ENCODE measurements around the gene APOBEC2. TPM values are rescaled to one million over a fixed set of nuclear protein-coding genes. Genes with fewer than 3 reads are reported as not detected.
A peak's percentile ranks its signal among the peaks of the same experiment; 100 is the strongest.

Gene APOBEC2
- total and polyA plus RNA-seq, 9 of the 15 experiments (the other 6 are each of a cell fraction or from before 2014, with no cell fraction given) = 0.25 to 1.6 TPM; not detected in 7

- TF ChIP-seq MXI1 (IDR thresholded peaks at IDR 0.05; ENCODE audit: low read depth, low read length) (no peak), BCOR (IDR thresholded peaks at IDR 0.05) (no peak), ATF7 (IDR thresholded peaks at IDR 0.05) (peak; percentile 9; the same call in 1 of the 2 replicates), E2F1 (CRISPR knock-in tag; IDR thresholded peaks at IDR 0.05) (no peak), TEAD4 (IDR thresholded peaks at IDR 0.05; ENCODE audit: low read length) (peak; percentile 43; the same call in 1 of the 2 replicates), TEAD4 (CRISPR knock-in tag; IDR thresholded peaks at IDR 0.05; ENCODE audit: borderline replicate concordance) (no peak), ZBTB1 (CRISPR knock-in tag; IDR thresholded peaks at IDR 0.05; ENCODE audit: borderline replicate concordance, low read depth) (0 out of 2 replicates have a peak, but pooled peaks have one; percentile 11), ZNF354B (CRISPR knock-in tag; IDR thresholded peaks at IDR 0.05) (no peak), ZNF175 (CRISPR knock-in tag; IDR thresholded peaks at IDR 0.05; ENCODE audit: low read depth) (peak; percentile 19; the same call in 1 of the 2 replicates), HNRNPUL1 (IDR thresholded peaks at IDR 0.05; ENCODE audit: low read length) (no peak), ZBED1 (IDR thresholded peaks at IDR 0.05) (0 out of 2 replicates have a peak, but pooled peaks have one; percentile 23), CBFA2T2 (conservative IDR thresholded peaks at IDR 0.05) (no peak), ZC3H8 (IDR thresholded peaks at IDR 0.05) (no peak)
- TF ChIP-seq, protein P1, sequence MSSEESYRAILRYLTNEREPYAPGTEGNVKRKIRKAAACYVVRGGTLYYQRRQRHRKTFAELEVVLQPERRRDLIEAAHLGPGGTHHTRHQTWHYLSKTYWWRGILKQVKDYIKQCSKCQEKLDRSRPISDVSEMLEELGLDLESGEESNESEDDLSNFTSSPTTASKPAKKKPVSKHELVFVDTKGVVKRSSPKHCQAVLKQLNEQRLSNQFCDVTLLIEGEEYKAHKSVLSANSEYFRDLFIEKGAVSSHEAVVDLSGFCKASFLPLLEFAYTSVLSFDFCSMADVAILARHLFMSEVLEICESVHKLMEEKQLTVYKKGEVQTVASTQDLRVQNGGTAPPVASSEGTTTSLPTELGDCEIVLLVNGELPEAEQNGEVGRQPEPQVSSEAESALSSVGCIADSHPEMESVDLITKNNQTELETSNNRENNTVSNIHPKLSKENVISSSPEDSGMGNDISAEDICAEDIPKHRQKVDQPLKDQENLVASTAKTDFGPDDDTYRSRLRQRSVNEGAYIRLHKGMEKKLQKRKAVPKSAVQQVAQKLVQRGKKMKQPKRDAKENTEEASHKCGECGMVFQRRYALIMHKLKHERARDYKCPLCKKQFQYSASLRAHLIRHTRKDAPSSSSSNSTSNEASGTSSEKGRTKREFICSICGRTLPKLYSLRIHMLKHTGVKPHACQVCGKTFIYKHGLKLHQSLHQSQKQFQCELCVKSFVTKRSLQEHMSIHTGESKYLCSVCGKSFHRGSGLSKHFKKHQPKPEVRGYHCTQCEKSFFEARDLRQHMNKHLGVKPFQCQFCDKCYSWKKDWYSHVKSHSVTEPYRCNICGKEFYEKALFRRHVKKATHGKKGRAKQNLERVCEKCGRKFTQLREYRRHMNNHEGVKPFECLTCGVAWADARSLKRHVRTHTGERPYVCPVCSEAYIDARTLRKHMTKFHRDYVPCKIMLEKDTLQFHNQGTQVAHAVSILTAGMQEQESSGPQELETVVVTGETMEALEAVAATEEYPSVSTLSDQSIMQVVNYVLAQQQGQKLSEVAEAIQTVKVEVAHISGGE (CRISPR knock-in tag; IDR thresholded peaks at IDR 0.05) = peak in 1 of 3 experiments; percentile 74; a peak in 3 of 6 replicates
- TF ChIP-seq, protein P2, sequence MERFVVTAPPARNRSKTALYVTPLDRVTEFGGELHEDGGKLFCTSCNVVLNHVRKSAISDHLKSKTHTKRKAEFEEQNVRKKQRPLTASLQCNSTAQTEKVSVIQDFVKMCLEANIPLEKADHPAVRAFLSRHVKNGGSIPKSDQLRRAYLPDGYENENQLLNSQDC (CRISPR knock-in tag; IDR thresholded peaks at IDR 0.05) = no peak
- TF ChIP-seq, protein P3, sequence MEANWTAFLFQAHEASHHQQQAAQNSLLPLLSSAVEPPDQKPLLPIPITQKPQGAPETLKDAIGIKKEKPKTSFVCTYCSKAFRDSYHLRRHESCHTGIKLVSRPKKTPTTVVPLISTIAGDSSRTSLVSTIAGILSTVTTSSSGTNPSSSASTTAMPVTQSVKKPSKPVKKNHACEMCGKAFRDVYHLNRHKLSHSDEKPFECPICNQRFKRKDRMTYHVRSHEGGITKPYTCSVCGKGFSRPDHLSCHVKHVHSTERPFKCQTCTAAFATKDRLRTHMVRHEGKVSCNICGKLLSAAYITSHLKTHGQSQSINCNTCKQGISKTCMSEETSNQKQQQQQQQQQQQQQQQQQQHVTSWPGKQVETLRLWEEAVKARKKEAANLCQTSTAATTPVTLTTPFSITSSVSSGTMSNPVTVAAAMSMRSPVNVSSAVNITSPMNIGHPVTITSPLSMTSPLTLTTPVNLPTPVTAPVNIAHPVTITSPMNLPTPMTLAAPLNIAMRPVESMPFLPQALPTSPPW (CRISPR knock-in tag; IDR thresholded peaks at IDR 0.05) = peak; percentile 89
- TF ChIP-seq, protein P4, sequence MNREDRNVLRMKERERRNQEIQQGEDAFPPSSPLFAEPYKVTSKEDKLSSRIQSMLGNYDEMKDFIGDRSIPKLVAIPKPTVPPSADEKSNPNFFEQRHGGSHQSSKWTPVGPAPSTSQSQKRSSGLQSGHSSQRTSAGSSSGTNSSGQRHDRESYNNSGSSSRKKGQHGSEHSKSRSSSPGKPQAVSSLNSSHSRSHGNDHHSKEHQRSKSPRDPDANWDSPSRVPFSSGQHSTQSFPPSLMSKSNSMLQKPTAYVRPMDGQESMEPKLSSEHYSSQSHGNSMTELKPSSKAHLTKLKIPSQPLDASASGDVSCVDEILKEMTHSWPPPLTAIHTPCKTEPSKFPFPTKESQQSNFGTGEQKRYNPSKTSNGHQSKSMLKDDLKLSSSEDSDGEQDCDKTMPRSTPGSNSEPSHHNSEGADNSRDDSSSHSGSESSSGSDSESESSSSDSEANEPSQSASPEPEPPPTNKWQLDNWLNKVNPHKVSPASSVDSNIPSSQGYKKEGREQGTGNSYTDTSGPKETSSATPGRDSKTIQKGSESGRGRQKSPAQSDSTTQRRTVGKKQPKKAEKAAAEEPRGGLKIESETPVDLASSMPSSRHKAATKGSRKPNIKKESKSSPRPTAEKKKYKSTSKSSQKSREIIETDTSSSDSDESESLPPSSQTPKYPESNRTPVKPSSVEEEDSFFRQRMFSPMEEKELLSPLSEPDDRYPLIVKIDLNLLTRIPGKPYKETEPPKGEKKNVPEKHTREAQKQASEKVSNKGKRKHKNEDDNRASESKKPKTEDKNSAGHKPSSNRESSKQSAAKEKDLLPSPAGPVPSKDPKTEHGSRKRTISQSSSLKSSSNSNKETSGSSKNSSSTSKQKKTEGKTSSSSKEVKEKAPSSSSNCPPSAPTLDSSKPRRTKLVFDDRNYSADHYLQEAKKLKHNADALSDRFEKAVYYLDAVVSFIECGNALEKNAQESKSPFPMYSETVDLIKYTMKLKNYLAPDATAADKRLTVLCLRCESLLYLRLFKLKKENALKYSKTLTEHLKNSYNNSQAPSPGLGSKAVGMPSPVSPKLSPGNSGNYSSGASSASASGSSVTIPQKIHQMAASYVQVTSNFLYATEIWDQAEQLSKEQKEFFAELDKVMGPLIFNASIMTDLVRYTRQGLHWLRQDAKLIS (CRISPR knock-in tag; IDR thresholded peaks at IDR 0.05) = peak; percentile 92; the same call in 1 of the 2 replicates
These were observed 20.4 kb downstream of the APOBEC2 start (continued) for GRCh38 chr6:41073203-41073967.

Data from K562 (cell line).